ENCODE measurements around the gene ZNF831.

The ZNF831 gene

DNA sequence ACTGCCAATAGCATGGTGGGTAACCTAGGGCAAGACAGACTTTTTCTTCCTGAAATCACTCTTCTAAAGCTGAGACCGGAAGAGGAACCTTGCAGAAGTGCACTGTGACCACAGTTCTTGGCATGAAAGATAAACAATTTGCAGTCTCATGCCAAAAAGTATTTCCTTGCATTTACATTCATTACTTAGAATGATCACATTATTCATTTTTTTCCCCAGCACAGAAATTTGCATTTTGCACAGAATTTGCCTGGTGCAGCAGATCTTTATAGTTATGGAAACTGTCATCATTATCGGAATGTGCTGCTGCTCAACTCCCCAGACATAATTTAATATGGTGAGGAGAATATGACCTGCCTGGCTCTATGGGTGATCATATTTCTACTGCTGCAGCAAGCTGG is 94.6 kb downstream of the ZNF831 start:
- Histone ChIP-seq H3K79me1 (replicated peaks; ENCODE audit: low read length, poor library complexity, severe bottlenecking) (no peaks in the 10 kb centered on the region), H2BK120ac (ENCODE audit: low read depth, low read length) (no peak overlapping the region), H3K4me2 (ENCODE audit: low read length, poor library complexity, severe bottlenecking) (no peak overlapping the region), H3K18ac (ENCODE audit: low read depth in 1 of 2, low read length in 2 of 2) (no peak overlapping the region), H3K23ac (ENCODE audit: low read length in 2 of 2) (no peak overlapping the region), H2BK12ac (ENCODE audit: low read length in 2 of 2) (no peak overlapping the region), H3K14ac (ENCODE audit: low read length in 2 of 2) (no peak overlapping the region), H3K4ac (ENCODE audit: low read depth in 1 of 2, low read length in 2 of 2) (no peak overlapping the region), H4K8ac (ENCODE audit: low read length) (no peak overlapping the region), H3K4me3 (ENCODE audit: insufficient read depth in 1 of 2, low read depth in 1 of 2, low read length in 2 of 2) (no peak overlapping the region), H2BK5ac (ENCODE audit: low read depth, low read length, poor library complexity, severe bottlenecking) (no peak overlapping the region), H3K4me1 (ENCODE audit: control insufficient read depth, insufficient read depth, low read depth, low read length) (no peaks in the 10 kb centered on the region), H3K27me3 (ENCODE audit: control insufficient read depth in 1 of 2, insufficient read depth in 1 of 2, low read length in 2 of 2) (peaks cover 0 to 48% of the 10 kb centered on the region in 2 experiments), H2AFZ (ENCODE audit: low read depth, low read length) (no peak overlapping the region), H2AK5ac (ENCODE audit: low read length, severe bottlenecking) (no peak overlapping the region), H3K9ac (ENCODE audit: low read length) (no peak overlapping the region), H2BK15ac (ENCODE audit: low read depth, poor library complexity, severe bottlenecking) (no peak overlapping the region), H4K91ac (ENCODE audit: low read length) (no peak overlapping the region), H3K36me3 (ENCODE audit: control insufficient read depth in 1 of 2, insufficient read depth in 2 of 2, low read depth in 1 of 2, low read length in 2 of 2) (no peaks in the 10 kb centered on the region), H3K27ac (ENCODE audit: low read length, poor library complexity, severe bottlenecking) (no peak overlapping the region), H3K9me3 (ENCODE audit: control insufficient read depth, low read length) (peaks cover 5% of the 10 kb centered on the region)
- 79% methylated on average over 2 of the region's 2 CpGs for WGBS
- no peak for DNase-seq

DNA sequence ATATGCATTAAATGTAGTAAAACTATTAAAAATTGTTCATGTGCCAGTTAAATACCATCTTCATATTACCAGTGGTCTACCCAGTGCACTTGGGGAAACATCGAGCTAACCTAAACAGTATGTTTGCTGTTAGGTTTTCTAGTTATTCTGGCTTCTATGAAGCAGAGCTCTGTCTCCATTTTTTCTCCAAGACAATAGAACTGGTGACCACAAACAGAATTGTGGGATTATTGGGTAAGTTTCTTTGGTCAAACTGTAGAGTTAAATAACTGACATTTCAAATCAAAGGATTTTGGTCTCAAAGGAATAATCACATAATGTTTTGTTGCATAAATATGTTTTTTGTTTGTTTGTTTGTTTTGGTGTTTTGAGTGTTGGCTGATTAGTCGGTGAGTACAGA is 96.3 kb downstream of the ZNF831 start:
- Histone ChIP-seq H3K23ac (ENCODE audit: low read length in 2 of 2) (no peak overlapping the region), H3K9me3 (ENCODE audit: control insufficient read depth, low read length) (peaks cover 2% of the 10 kb centered on the region), H4K91ac (ENCODE audit: low read length) (no peak overlapping the region), H3K36me3 (ENCODE audit: control insufficient read depth in 1 of 2, insufficient read depth in 2 of 2, low read depth in 1 of 2, low read length in 2 of 2) (no peaks in the 10 kb centered on the region), H2BK12ac (ENCODE audit: low read length in 2 of 2) (no peak overlapping the region), H3K4ac (ENCODE audit: low read depth in 1 of 2, low read length in 2 of 2) (no peak overlapping the region), H2AFZ (ENCODE audit: low read depth, low read length) (no peak overlapping the region), H2BK120ac (ENCODE audit: low read depth, low read length) (no peak overlapping the region), H3K18ac (ENCODE audit: low read depth in 1 of 2, low read length in 2 of 2) (no peak overlapping the region), H3K9ac (ENCODE audit: low read length) (no peak overlapping the region), H2BK15ac (ENCODE audit: low read depth, poor library complexity, severe bottlenecking) (no peak overlapping the region), H4K8ac (ENCODE audit: low read length) (no peak overlapping the region), H2BK5ac (ENCODE audit: low read depth, low read length, poor library complexity, severe bottlenecking) (no peak overlapping the region), H3K27ac (ENCODE audit: low read length, poor library complexity, severe bottlenecking) (no peak overlapping the region), H3K4me1 (ENCODE audit: control insufficient read depth, insufficient read depth, low read depth, low read length) (no peaks in the 10 kb centered on the region), H3K14ac (ENCODE audit: low read length in 2 of 2) (no peak overlapping the region), H3K4me3 (ENCODE audit: insufficient read depth in 1 of 2, low read depth in 1 of 2, low read length in 2 of 2) (no peak overlapping the region), H3K27me3 (ENCODE audit: control insufficient read depth in 1 of 2, insufficient read depth in 1 of 2, low read length in 2 of 2) (peaks cover 0 to 38% of the 10 kb centered on the region in 2 experiments), H2AK5ac (ENCODE audit: low read length, severe bottlenecking) (no peak overlapping the region), H3K4me2 (ENCODE audit: low read length, poor library complexity, severe bottlenecking) (no peak overlapping the region), H3K79me1 (replicated peaks; ENCODE audit: low read length, poor library complexity, severe bottlenecking) (no peaks in the 10 kb centered on the region)
- 61% methylated on average over 2 of the region's 2 CpGs for WGBS
- DNase-seq, result no peak

DNA sequence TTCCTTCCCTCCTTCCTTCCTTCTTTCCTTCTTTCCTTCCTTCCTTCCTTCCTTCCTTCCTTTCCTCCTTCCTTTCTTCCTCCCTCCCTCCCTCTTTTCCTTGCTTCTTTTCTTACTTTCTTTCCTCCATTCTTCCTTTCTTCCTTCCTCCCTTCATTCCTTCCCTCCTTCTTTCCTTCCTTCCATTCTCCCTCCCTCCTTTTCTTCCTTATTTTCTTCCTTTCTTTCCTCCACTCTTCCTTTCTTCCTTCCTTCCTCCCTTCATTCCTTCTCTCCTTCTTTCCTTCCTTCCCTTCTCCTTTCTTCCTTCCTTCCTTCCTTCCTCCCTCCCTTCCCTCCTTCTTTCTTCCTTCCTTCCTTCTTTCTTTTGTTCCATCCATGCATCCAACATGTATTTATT is 101.7 kb downstream of the ZNF831 start:
- H3K4ac ChIP-seq (ENCODE audit: low read depth in 1 of 2, low read length in 2 of 2), result no peak overlapping the region
- H3K14ac ChIP-seq (ENCODE audit: low read length in 2 of 2), result no peak overlapping the region
- H3K4me1 ChIP-seq (ENCODE audit: control insufficient read depth, insufficient read depth, low read depth, low read length), result no peaks in the 10 kb centered on the region
- H2AK5ac ChIP-seq (ENCODE audit: low read length, severe bottlenecking), result no peak overlapping the region
- no peak overlapping the region for H2AFZ ChIP-seq (ENCODE audit: low read depth, low read length)
- H4K91ac ChIP-seq (ENCODE audit: low read length), result no peak overlapping the region
- no peak overlapping the region for H3K27ac ChIP-seq (ENCODE audit: low read length, poor library complexity, severe bottlenecking)
- no peaks in the 10 kb centered on the region for H3K36me3 ChIP-seq (ENCODE audit: control insufficient read depth in 1 of 2, insufficient read depth in 2 of 2, low read depth in 1 of 2, low read length in 2 of 2)
- H3K4me2 ChIP-seq (ENCODE audit: low read length, poor library complexity, severe bottlenecking), result no peak overlapping the region
- peaks cover 0 to 34% of the 10 kb centered on the region in 2 experiments for H3K27me3 ChIP-seq (ENCODE audit: control insufficient read depth in 1 of 2, insufficient read depth in 1 of 2, low read length in 2 of 2)
- no peak overlapping the region for H3K4me3 ChIP-seq (ENCODE audit: insufficient read depth in 1 of 2, low read depth in 1 of 2, low read length in 2 of 2)
- no peak overlapping the region for H2BK5ac ChIP-seq (ENCODE audit: low read depth, low read length, poor library complexity, severe bottlenecking)
- no peak overlapping the region for H2BK15ac ChIP-seq (ENCODE audit: low read depth, poor library complexity, severe bottlenecking)
- H3K9ac ChIP-seq (ENCODE audit: low read length), result no peak overlapping the region
- H3K23ac ChIP-seq (ENCODE audit: low read length in 2 of 2), result no peak overlapping the region
- H3K9me3 ChIP-seq (ENCODE audit: control insufficient read depth, low read length), result no peaks in the 10 kb centered on the region
- no peak overlapping the region for H4K8ac ChIP-seq (ENCODE audit: low read length)
- no peak overlapping the region for H2BK120ac ChIP-seq (ENCODE audit: low read depth, low read length)
- H3K79me1 ChIP-seq (replicated peaks; ENCODE audit: low read length, poor library complexity, severe bottlenecking), result no peaks in the 10 kb centered on the region
- no peak for DNase-seq
- no peak overlapping the region for H2BK12ac ChIP-seq (ENCODE audit: low read length in 2 of 2)
- H3K18ac ChIP-seq (ENCODE audit: low read depth in 1 of 2, low read length in 2 of 2), result no peak overlapping the region

DNA sequence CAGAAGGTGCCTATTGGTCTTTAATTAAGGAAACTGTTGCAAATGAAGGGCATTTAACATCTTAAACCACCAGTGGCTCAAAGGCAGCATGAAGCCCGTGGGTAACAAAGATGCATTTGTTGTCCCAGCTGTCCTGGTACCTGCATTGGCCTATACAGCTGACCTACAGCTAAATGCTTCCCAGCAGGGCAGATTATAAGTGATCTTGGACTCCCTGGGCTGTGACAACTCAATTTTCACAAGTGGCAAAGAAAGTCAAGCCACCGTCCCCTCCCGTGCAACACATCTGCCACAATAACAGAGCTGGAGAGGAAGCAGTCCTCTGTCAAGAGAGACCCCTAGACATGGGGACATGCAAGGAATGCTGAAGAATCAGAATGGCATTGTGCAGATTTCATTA is 105.2 kb downstream of the ZNF831 start:
- WGBS, result 28% methylated on average over 3 of the region's 3 CpGs
- Histone ChIP-seq H4K8ac (ENCODE audit: low read length) (no peak overlapping the region), H3K79me1 (replicated peaks; ENCODE audit: low read length, poor library complexity, severe bottlenecking) (no peaks in the 10 kb centered on the region), H3K18ac (ENCODE audit: low read depth in 1 of 2, low read length in 2 of 2) (no peak overlapping the region), H3K36me3 (ENCODE audit: control insufficient read depth in 1 of 2, insufficient read depth in 2 of 2, low read depth in 1 of 2, low read length in 2 of 2) (no peaks in the 10 kb centered on the region), H2AK5ac (ENCODE audit: low read length, severe bottlenecking) (no peak overlapping the region), H3K27me3 (ENCODE audit: control insufficient read depth in 1 of 2, insufficient read depth in 1 of 2, low read length in 2 of 2) (peaks cover 0 to 36% of the 10 kb centered on the region in 2 experiments), H2BK5ac (ENCODE audit: low read depth, low read length, poor library complexity, severe bottlenecking) (no peak overlapping the region), H3K27ac (ENCODE audit: low read length, poor library complexity, severe bottlenecking) (no peak overlapping the region), H3K14ac (ENCODE audit: low read length in 2 of 2) (no peak overlapping the region), H3K4ac (ENCODE audit: low read depth in 1 of 2, low read length in 2 of 2) (no peak overlapping the region), H3K4me3 (ENCODE audit: insufficient read depth in 1 of 2, low read depth in 1 of 2, low read length in 2 of 2) (no peak overlapping the region), H3K9ac (ENCODE audit: low read length) (no peak overlapping the region), H3K4me2 (ENCODE audit: low read length, poor library complexity, severe bottlenecking) (no peak overlapping the region), H4K91ac (ENCODE audit: low read length) (no peak overlapping the region), H2BK12ac (ENCODE audit: low read length in 2 of 2) (no peak overlapping the region), H2BK120ac (ENCODE audit: low read depth, low read length) (no peak overlapping the region), H2BK15ac (ENCODE audit: low read depth, poor library complexity, severe bottlenecking) (no peak overlapping the region), H3K23ac (ENCODE audit: low read length in 2 of 2) (no peak overlapping the region), H3K4me1 (ENCODE audit: control insufficient read depth, insufficient read depth, low read depth, low read length) (no peaks in the 10 kb centered on the region), H3K9me3 (ENCODE audit: control insufficient read depth, low read length) (no peaks in the 10 kb centered on the region), H2AFZ (ENCODE audit: low read depth, low read length) (no peak overlapping the region)
- no peak for DNase-seq
